IPS-20b (cell line): Measurements from ENCODE around the gene TM4SF20.
A peak's percentile ranks its signal among the peaks of the same experiment; 100 is the strongest.

ENCODE experiments used
- H3K27ac ChIP-seq: one replicate; pipeline ENCODE4 v1.5.1; 2013; ENCODE audit warnings: low read length
- H3K27me3 ChIP-seq: 2 replicates; pipeline ENCODE4 v1.6.1; 2013; ENCODE audit warnings: mild to moderate bottlenecking, low read length, inconsistent platforms; ENCODE audit not compliant: insufficient read depth
- H3K36me3 ChIP-seq: 2 replicates; pipeline ENCODE4 v1.6.1; 2013; ENCODE audit warnings: low read depth, mild to moderate bottlenecking, inconsistent platforms, low read length, moderate library complexity; ENCODE audit not compliant: insufficient read depth
- H3K4me1 ChIP-seq: 2 replicates; pipeline ENCODE4 v1.6.1; 2013; ENCODE audit warnings: mild to moderate bottlenecking, control low read depth, inconsistent platforms, low read length, moderate library complexity; ENCODE audit not compliant: insufficient read depth
- H3K4me3 ChIP-seq: 2 replicates; pipeline ENCODE4 v1.5.1; 2013; ENCODE audit warnings: mild to moderate bottlenecking, low read length, inconsistent platforms
- H3K9ac ChIP-seq: 2 replicates; pipeline ENCODE4 v1.6.1; 2013; ENCODE audit warnings: low read depth, mild to moderate bottlenecking, inconsistent platforms, low read length, moderate library complexity
- H3K9me3 ChIP-seq: 2 replicates; pipeline ENCODE4 v1.6.1; 2013; ENCODE audit warnings: mild to moderate bottlenecking, low read depth, low read length, inconsistent platforms; ENCODE audit not compliant: insufficient read depth

TM4SF20 gene

GRCh38 chr2:227326783-227327182 lies 52.3 kb downstream of the TM4SF20 start:
- Histone ChIP-seq H3K9me3 (peaks cover 10% of the 10 kb centered on the region; the same call in 1 of the 2 replicates), H3K9ac (peak overlapping the region; percentile 90; the same call in 1 of the 2 replicates), H3K36me3 (peaks cover 15% of the 10 kb centered on the region), H3K4me3 (peak overlapping the region; percentile 95), H3K27me3 (no peaks in the 10 kb centered on the region), H3K27ac (no peak overlapping the region), H3K4me1 (peaks cover 21% of the 10 kb centered on the region; the same call in 1 of the 2 replicates)

- Histone ChIP-seq H3K9me3 (peaks cover 10% of the 10 kb centered on the region; the same call in 1 of the 2 replicates), H3K27ac (no peak overlapping the region), H3K36me3 (peaks cover 7% of the 10 kb centered on the region), H3K4me3 (peak overlapping the region; percentile 95), H3K27me3 (no peaks in the 10 kb centered on the region), H3K4me1 (peaks cover 21% of the 10 kb centered on the region; the same call in 1 of the 2 replicates), H3K9ac (peak overlapping the region; percentile 90)
These were observed 53.3 kb downstream of the TM4SF20 start for GRCh38 chr2:227325839-227326195.

- peaks cover 17% of the 10 kb centered on the region; the same call in 1 of the 2 replicates for H3K4me1 ChIP-seq
These were observed 53.9 kb downstream of the TM4SF20 start, which contains the start of gene MFF for GRCh38 chr2:227324995-227325838. Gene MFF, plus strand, starts transcription at chr2:227325251. Its CDS starts 5,415 bp downstream, at chr2:227330666.

GRCh38 chr2:227324642-227324994 lies 54.5 kb downstream of the TM4SF20 start:
- peak overlapping the region; percentile 90 for H3K9ac ChIP-seq
- peaks cover 10% of the 10 kb centered on the region; the same call in 1 of the 2 replicates for H3K9me3 ChIP-seq
- H3K36me3 ChIP-seq: no peaks in the 10 kb centered on the region; the same call in 1 of the 2 replicates
- H3K4me1 ChIP-seq: peaks cover 15% of the 10 kb centered on the region; the same call in 1 of the 2 replicates
- H3K27me3 ChIP-seq: no peaks in the 10 kb centered on the region
- H3K4me3 ChIP-seq: peak overlapping the region; percentile 95
- peak overlapping the region; percentile 79 for H3K27ac ChIP-seq

More at GRCh38 chr2:227324995-227325838, 53.9 kb downstream of the TM4SF20 start, which contains the start of gene MFF:
- peaks cover 10% of the 10 kb centered on the region; the same call in 1 of the 2 replicates for H3K9me3 ChIP-seq
- peak within 1 kb of the TSS; percentile 79 for H3K27ac ChIP-seq
- no peaks in the 10 kb centered on the region for H3K27me3 ChIP-seq
- H3K36me3 ChIP-seq: peaks cover under 1% of the 10 kb centered on the region
- peak within 1 kb of the TSS; percentile 95 for H3K4me3 ChIP-seq
- peak within 1 kb of the TSS; percentile 90 for H3K9ac ChIP-seq

DNA sequence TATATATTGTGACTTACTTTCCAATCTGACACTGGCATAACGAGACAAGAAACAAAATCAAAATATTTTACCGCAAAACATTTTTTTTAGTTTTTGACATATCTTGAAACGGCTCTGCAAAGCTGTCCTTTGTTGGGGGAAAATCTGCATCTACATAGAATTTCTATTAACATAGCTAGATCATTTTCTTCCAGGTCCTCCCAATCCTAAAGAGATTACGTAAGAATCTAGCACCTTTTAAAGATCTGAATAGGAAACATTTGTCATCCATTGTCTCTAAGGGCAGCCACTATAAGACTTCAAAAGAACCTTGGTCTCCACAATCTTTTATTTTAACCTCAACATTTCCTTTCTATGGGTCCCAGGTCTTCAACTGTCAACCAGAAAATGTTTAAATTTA lies 55.3 kb downstream of the TM4SF20 start:
- H3K9ac ChIP-seq: no peak overlapping the region
- H3K27ac ChIP-seq: no peak overlapping the region
- H3K27me3 ChIP-seq: no peaks in the 10 kb centered on the region
- H3K4me1 ChIP-seq: peaks cover 10% of the 10 kb centered on the region; the same call in 1 of the 2 replicates
- H3K4me3 ChIP-seq: peak overlapping the region; percentile 95; the same call in 1 of the 2 replicates
- H3K9me3 ChIP-seq: peaks cover 10% of the 10 kb centered on the region; the same call in 1 of the 2 replicates
- H3K36me3 ChIP-seq: no peaks in the 10 kb centered on the region; the same call in 1 of the 2 replicates

- Histone ChIP-seq H3K9me3 (peaks cover 14% of the 10 kb centered on the region), H3K9ac (no peak overlapping the region), H3K4me1 (peaks cover 7% of the 10 kb centered on the region; the same call in 1 of the 2 replicates), H3K27me3 (no peaks in the 10 kb centered on the region), H3K27ac (no peak overlapping the region), H3K4me3 (no peak overlapping the region), H3K36me3 (no peaks in the 10 kb centered on the region)
These were observed 56.4 kb downstream of the TM4SF20 start for GRCh38 chr2:227322530-227323205.

DNA sequence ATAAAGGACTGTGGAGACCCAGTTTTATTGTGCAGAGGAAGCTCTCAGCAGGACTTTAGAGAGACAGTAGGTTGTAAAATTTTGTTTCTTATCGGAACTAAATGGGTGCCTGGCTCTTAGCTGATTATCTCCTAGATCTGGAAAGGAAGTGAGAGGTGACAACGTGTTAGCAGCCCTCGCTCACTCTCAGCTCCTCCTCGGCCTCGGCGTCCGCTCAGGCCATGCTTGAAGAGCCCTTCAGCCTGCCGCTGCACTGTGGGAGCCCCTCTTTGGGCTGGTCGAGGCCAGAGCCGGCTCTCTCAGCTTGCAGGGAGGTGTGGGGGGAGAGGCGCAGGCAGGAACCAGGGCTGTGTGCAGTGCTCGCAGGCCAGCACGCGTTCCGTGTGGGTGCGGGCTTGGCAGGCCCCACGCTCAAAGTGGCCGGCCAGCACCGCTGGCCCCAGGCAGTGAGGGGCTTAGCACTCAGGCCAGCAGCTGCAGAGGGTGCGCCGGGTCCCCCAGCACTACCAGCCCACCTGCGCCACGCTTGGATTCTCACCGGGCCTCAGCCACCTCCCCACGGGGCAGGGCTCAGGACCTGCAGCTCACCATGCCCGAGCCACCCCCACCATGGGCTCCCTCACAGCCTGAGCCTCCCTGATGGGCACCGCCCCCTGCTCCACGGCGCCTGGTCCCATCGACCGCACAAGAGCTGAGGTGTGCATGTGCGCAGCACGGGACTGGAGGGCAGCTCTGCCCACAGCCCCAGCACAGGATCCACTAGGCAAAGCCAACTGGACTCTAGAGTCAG lies 58.6 kb downstream of the TM4SF20 start:
- Histone ChIP-seq H3K4me3 (no peak overlapping the region), H3K9me3 (peaks cover 16% of the 10 kb centered on the region), H3K9ac (no peak overlapping the region), H3K36me3 (no peaks in the 10 kb centered on the region), H3K27ac (no peak overlapping the region), H3K4me1 (peaks cover 2% of the 10 kb centered on the region; the same call in 1 of the 2 replicates), H3K27me3 (no peaks in the 10 kb centered on the region)

DNA sequence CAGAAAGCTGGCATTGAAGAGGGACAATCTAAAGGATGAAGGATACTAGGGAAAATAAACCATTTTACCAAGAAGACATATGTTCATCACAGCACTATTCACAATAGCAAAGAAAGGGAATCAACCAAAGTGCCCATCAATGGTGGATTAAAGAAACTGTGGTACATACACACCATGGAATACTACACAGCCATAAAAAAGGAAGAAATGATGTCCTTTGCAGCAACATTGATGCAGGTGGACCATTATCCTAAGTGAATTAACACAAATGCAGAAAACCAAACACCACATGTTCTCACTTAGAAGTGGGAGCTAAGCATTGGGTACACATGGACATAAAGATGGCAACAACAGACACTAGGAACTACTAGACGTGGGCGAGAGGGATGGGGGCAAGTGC lies 61.3 kb downstream of the TM4SF20 start:
- peaks cover 13% of the 10 kb centered on the region for H3K9me3 ChIP-seq
- H3K36me3 ChIP-seq: no peaks in the 10 kb centered on the region
- no peak overlapping the region for H3K4me3 ChIP-seq
- no peak overlapping the region for H3K9ac ChIP-seq
- H3K4me1 ChIP-seq: no peaks in the 10 kb centered on the region
- H3K27me3 ChIP-seq: no peaks in the 10 kb centered on the region
- H3K27ac ChIP-seq: no peak overlapping the region

- H3K4me1 ChIP-seq: peaks cover 4% of the 10 kb centered on the region; the same call in 1 of the 2 replicates
- H3K36me3 ChIP-seq: no peaks in the 10 kb centered on the region
- no peak overlapping the region for H3K4me3 ChIP-seq
- H3K27ac ChIP-seq: no peak overlapping the region
- H3K27me3 ChIP-seq: no peaks in the 10 kb centered on the region
- no peak overlapping the region for H3K9ac ChIP-seq
- H3K9me3 ChIP-seq: peaks cover 6% of the 10 kb centered on the region; the same call in 1 of the 2 replicates
These were observed 65.8 kb downstream of the TM4SF20 start for GRCh38 chr2:227313310-227313709.

DNA sequence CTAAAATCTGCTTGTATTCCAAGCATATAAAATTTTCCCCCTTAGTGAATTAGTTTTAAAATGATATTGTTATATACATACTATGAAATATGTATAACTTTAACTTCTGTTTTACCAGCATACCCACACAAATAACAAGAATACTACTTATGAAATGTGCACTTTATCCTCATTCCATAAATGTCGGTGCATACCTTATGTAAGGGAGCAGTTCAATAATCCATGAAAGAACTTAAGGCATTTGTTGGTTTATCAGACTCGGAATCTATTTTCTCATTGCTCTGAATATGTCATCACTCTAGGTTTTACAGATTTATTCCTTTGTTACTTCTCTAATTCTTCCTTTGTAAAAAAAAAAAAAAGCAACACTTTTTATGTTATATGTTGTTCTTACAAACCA lies 66.5 kb downstream of the TM4SF20 start:
- peaks cover 1% of the 10 kb centered on the region; the same call in 1 of the 2 replicates for H3K9me3 ChIP-seq
- no peak overlapping the region for H3K4me3 ChIP-seq
- peaks cover 4% of the 10 kb centered on the region; the same call in 1 of the 2 replicates for H3K4me1 ChIP-seq
- no peak overlapping the region for H3K27ac ChIP-seq
- no peaks in the 10 kb centered on the region for H3K27me3 ChIP-seq
- no peak overlapping the region for H3K9ac ChIP-seq
- no peaks in the 10 kb centered on the region for H3K36me3 ChIP-seq
